HUES48 (cell line): ENCODE measurements around the gene KANK4.
A peak's percentile ranks its signal among the peaks of the same experiment; 100 is the strongest.

Experiments
- H3K27ac ChIP-seq: one replicate; pipeline ENCODE4 v1.7.0; 2013; ENCODE audit warnings: low read depth, low read length, inconsistent platforms
- H3K27me3 ChIP-seq: 2 replicates; pipeline ENCODE4 v1.6.1; 2013; ENCODE audit warnings: mild to moderate bottlenecking, low read length; ENCODE audit not compliant: control insufficient read depth, insufficient read depth
- H3K36me3 ChIP-seq: 2 replicates; pipeline ENCODE4 v1.6.1; 2013; ENCODE audit warnings: low read length; ENCODE audit not compliant: control insufficient read depth, insufficient read depth
- H3K4me1 ChIP-seq: 2 replicates; pipeline ENCODE4 v1.6.1; 2013; ENCODE audit warnings: mild to moderate bottlenecking, low read length; ENCODE audit not compliant: control insufficient read depth, insufficient read depth
- H3K4me3 ChIP-seq: 2 replicates; pipeline ENCODE4 v1.5.1; 2013; ENCODE audit warnings: mild to moderate bottlenecking, low read depth, low read length
- H3K9ac ChIP-seq: 2 replicates; pipeline ENCODE4 v1.6.1; 2013; ENCODE audit warnings: mild to moderate bottlenecking, low read depth, low read length, moderate library complexity
- H3K9me3 ChIP-seq: 2 replicates; pipeline ENCODE4 v1.6.1; 2013; ENCODE audit warnings: low read length; ENCODE audit not compliant: control insufficient read depth, insufficient read depth

Gene KANK4

DNA sequence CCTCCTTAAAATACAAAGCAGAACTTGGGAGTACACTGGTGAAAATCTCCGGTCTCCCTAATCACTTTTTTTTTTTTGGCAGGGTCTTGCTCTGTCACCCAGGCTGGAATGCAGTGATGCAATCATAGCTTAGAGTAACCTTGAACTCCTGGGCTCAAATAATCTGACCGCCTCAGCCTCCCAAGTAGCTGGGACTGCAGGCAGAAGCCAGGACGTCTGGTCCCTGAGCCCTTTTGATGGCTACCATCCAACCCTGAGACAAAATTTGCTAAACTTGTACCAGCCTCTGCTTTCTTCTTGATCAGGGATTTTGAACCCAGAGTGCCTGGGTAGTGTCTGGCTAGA, 120.5 kb downstream of the KANK4 start:
- H3K27ac ChIP-seq, result peak overlapping the region; percentile 92
- no peaks in the 10 kb centered on the region for H3K27me3 ChIP-seq
- peaks cover 70% of the 10 kb centered on the region for H3K36me3 ChIP-seq
- peak overlapping the region; percentile 76 for H3K9ac ChIP-seq
- no peaks in the 10 kb centered on the region for H3K9me3 ChIP-seq
- H3K4me1 ChIP-seq, result peaks cover 33% of the 10 kb centered on the region
- peak overlapping the region; percentile 83 for H3K4me3 ChIP-seq

DNA sequence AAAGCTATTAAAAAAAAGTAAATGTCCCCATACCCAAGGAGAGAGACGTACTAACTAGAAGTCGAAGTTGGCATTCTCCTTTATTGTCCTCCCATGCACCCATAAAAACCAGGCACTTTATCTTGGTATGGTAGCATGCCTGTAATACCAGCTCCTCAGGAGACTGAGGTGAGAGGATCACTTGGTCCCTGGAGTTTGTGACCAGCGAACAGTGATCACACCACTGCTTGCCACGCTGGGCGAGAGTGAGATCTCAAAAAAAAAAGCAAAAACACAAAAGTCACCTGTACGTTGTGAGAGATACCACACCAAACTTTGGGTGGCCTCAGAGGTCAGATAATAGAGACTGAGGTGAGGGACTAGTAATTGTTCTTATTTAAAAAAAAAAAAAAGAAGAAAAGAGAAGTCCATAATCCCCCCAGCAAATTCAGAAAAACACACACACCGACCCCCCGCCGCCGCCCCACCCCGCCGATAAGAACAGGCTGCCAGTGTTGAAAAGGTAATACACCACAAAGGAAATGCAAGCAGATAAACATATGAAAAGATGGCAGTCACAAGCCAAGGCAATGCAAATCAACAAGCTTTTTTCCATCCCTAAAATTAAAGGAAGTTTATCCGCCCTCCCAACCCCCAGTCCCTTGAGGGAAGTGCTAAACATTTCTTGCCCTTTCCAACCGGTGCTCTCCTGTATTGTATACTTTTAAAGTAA, 121.0 kb downstream of the KANK4 start:
- Histone ChIP-seq H3K36me3 (peaks cover 64% of the 10 kb centered on the region), H3K9me3 (no peaks in the 10 kb centered on the region), H3K4me3 (peak overlapping the region; percentile 83), H3K9ac (peak overlapping the region; percentile 79), H3K27ac (peak overlapping the region; percentile 92), H3K4me1 (peaks cover 33% of the 10 kb centered on the region), H3K27me3 (no peaks in the 10 kb centered on the region)

DNA sequence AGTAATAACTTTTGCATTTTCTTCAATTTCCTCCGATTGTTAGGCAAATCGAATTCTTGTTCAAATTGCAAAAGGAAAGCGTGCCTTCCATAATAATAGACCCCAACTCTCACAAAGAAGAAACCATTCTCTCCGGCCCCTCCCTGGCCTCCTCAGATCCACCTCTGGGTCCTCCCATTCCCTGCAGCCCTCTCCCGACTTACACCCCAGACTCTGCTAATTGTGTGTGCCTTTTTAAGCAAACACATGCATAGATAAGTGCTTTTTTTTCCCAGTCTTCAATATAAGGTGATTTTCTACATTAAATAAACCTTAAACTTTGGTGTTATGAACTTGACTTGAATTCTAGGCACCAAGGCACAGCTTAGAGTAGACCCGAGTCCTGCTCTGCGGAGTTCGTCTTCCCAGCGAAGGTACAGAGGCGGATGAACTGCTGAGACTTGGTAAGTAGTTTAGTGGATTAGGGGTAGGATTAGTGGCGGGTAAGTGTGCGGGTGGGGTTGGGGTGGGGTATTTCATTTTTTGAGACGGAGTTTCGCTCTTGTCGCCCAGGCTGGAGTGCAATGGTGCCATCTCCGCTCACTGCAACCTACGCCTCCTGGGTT, 123.0 kb downstream of the KANK4 start:
- Histone ChIP-seq H3K9me3 (no peaks in the 10 kb centered on the region), H3K36me3 (peaks cover 45% of the 10 kb centered on the region), H3K27me3 (no peaks in the 10 kb centered on the region), H3K27ac (peak overlapping the region; percentile 92), H3K4me3 (peak overlapping the region; percentile 83), H3K4me1 (peaks cover 27% of the 10 kb centered on the region), H3K9ac (peak overlapping the region; percentile 98)

DNA sequence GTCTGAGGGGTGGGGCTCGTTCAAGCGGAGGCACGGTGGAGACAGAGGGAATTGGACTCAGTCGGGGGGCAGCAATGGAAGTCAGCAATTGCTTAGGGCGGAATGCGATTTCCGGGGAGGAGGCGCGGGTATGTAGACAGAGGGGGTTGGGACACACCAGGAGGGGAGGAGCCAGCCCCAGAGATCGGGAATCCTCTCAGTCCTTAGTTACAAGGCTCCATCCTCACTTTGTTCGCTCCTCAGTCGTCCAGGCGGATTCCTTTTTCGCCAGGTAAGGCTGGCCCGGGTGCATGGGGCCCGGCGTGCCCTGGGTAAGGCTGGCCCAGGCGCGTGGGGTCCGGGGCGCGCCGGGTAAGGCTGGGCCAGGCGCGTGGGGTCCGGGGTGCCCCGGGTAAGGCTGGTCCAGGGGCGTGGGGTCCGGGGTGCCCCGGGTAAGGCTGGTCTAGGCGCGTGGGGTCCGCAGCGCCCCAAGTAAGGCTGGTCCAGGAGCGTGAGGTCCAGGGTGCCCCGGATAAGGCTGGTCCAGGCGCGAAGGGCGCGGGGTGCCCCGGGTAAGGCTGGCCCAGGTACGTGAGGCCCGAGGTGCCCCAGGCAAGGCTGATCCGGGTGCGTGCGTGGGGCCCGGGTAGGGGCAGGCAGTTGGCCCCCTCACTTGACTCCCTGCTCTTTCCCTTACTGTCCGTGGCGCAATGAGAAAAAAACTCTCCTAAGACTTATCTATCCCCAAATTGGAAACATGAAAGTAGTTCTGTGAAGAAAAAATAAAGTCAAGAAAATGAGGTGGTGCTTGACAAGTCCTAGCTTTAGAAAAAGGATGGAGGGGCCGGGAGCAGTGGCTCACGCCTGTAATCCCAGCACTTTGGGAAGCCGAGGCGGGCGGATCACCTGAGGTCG, 124.3 kb downstream of the KANK4 start, which contains the start of gene L1TD1:
Gene L1TD1 (plus strand): TSS at position 199 of the 894 bp plus-strand sequence. CDS start 11,780 bp downstream, outside the sequence.
- Histone ChIP-seq H3K4me1 (peaks cover 20% of the 10 kb centered on the region), H3K36me3 (peaks cover 32% of the 10 kb centered on the region), H3K9ac (peak within 1 kb of the TSS; percentile 98), H3K27ac (peak within 1 kb of the TSS; percentile 92), H3K27me3 (no peaks in the 10 kb centered on the region), H3K9me3 (no peaks in the 10 kb centered on the region), H3K4me3 (peak within 1 kb of the TSS; percentile 83)

DNA sequence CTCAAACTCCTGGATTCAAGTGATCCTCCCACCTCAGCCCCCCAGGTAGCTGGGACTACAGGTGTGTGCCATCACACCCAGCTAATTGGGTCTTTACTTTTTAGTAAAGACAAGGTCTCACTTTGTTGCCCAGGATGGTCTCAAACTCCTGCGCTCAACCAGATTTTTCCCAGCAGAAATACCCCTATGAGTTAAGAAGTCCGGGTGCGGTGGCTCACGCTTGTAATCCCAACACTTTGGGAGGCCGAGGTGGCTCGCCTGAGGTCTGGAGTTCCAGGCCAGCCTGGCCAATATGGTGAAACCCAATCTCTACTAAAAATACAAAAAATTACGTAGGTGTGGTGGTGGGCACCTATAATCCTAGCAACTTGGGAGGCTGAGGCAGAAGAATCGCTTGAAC, 131.1 kb downstream of the KANK4 start:
- Histone ChIP-seq H3K9ac (no peak overlapping the region), H3K36me3 (no peaks in the 10 kb centered on the region), H3K4me3 (no peak overlapping the region), H3K27me3 (no peaks in the 10 kb centered on the region), H3K4me1 (peaks cover 9% of the 10 kb centered on the region), H3K9me3 (no peaks in the 10 kb centered on the region), H3K27ac (no peak overlapping the region)

DNA sequence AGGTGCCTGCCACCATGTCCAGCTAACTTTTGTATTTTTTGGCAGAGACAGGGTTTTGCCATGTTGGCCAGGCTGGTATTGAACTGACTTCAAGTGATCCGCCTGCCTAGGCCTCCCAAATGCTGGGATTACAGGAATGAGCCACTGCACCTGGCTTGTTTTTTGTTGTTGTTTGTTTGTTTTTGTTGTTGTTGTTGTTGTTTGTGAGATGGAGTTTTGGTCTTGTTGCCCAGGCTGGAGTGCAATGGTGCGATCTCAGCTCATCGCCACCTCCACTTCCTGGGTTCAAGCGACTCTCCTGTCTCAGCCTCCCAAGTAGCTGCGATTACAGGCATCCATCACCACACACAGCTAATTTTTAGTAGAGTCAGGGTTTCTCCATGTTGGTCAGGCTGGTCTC, 131.7 kb downstream of the KANK4 start:
- no peaks in the 10 kb centered on the region for H3K36me3 ChIP-seq
- H3K9ac ChIP-seq, result no peak overlapping the region
- H3K4me1 ChIP-seq, result peaks cover 15% of the 10 kb centered on the region
- no peaks in the 10 kb centered on the region for H3K27me3 ChIP-seq
- no peak overlapping the region for H3K4me3 ChIP-seq
- H3K27ac ChIP-seq, result no peak overlapping the region
- H3K9me3 ChIP-seq, result no peaks in the 10 kb centered on the region
